ENCODE measurements around the gene SLC35E3.

DNA sequence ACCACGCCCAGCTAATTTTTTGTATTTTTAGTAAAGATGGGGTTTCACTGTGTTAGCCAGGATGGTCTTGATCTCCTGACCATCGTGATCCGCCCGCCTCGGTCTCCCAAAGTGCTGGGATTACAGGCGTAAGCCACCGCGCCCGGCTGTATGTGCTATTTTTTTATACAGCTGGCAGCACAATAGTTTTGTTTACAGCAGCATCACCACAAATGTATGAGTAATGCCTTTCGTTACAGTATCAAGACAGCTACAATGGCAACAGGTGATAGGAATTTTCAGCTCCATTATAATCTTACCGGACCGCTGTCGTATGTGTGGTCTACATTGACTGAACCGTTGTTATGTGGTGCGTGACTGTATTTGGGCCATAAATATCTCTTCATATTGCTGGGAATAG is 50.4 kb downstream of the SLC35E3 start:
- TF ChIP-seq CTCF (conservative IDR thresholded peaks at IDR 0.05; ENCODE audit: low read depth in 2 of 2) = no peak
- TF ChIP-seq, protein P1, sequence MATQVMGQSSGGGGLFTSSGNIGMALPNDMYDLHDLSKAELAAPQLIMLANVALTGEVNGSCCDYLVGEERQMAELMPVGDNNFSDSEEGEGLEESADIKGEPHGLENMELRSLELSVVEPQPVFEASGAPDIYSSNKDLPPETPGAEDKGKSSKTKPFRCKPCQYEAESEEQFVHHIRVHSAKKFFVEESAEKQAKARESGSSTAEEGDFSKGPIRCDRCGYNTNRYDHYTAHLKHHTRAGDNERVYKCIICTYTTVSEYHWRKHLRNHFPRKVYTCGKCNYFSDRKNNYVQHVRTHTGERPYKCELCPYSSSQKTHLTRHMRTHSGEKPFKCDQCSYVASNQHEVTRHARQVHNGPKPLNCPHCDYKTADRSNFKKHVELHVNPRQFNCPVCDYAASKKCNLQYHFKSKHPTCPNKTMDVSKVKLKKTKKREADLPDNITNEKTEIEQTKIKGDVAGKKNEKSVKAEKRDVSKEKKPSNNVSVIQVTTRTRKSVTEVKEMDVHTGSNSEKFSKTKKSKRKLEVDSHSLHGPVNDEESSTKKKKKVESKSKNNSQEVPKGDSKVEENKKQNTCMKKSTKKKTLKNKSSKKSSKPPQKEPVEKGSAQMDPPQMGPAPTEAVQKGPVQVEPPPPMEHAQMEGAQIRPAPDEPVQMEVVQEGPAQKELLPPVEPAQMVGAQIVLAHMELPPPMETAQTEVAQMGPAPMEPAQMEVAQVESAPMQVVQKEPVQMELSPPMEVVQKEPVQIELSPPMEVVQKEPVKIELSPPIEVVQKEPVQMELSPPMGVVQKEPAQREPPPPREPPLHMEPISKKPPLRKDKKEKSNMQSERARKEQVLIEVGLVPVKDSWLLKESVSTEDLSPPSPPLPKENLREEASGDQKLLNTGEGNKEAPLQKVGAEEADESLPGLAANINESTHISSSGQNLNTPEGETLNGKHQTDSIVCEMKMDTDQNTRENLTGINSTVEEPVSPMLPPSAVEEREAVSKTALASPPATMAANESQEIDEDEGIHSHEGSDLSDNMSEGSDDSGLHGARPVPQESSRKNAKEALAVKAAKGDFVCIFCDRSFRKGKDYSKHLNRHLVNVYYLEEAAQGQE (IDR thresholded peaks at IDR 0.05; ENCODE audit: unreplicated experiment) = no peak
- no peak for TF ChIP-seq POLR2AphosphoS5 (IDR thresholded peaks at IDR 0.05; ENCODE audit: low read depth)
- no peak for TF ChIP-seq EZH2 (IDR thresholded peaks at IDR 0.05; ENCODE audit: low read depth, unreplicated experiment)
- no peak for TF ChIP-seq EZH2phosphoT487 (IDR thresholded peaks at IDR 0.05; ENCODE audit: unreplicated experiment)
- no peak for TF ChIP-seq STAT1 (IDR thresholded peaks at IDR 0.05; ENCODE audit: unreplicated experiment)
- TF ChIP-seq CREB1 (CRISPR knock-in tag; IDR thresholded peaks at IDR 0.05; ENCODE audit: low read depth) = no peak
- no peak for TF ChIP-seq ETS1 (IDR thresholded peaks at IDR 0.05)
- TF ChIP-seq JUNB (IDR thresholded peaks at IDR 0.05; ENCODE audit: unreplicated experiment) = no peak
- no peak for TF ChIP-seq ZNF114 (CRISPR knock-in tag; IDR thresholded peaks at IDR 0.05)
- TF ChIP-seq NANOG (IDR thresholded peaks at IDR 0.05; ENCODE audit: borderline replicate concordance) = no peak

All from GM23338 (cell line).